ENCODE results near the gene TUBB2A.

The TUBB2A gene

GRCh38 chr6:3196770-3197169 is 39.4 kb upstream of the TUBB2A start:
- no peak overlapping the region for H3K4me2 ChIP-seq
- no peaks in the 10 kb centered on the region for H3K36me3 ChIP-seq (ENCODE audit: insufficient read depth)
- TF ChIP-seq CTCF (conservative IDR thresholded peaks at IDR 0.05; ENCODE audit: low read depth, low read length), result no peak
- no peaks in the 10 kb centered on the region for H3K27me3 ChIP-seq (ENCODE audit: insufficient read depth, low read depth)
- no peak overlapping the region for H3K27ac ChIP-seq
- no peaks in the 10 kb centered on the region for H3K79me2 ChIP-seq (ENCODE audit: insufficient read depth, low read depth)
- H3K4me3 ChIP-seq (IDR thresholded peaks at IDR 0.05; ENCODE audit: insufficient read depth, low read depth, low read length), result no peak overlapping the region
- H3K9ac ChIP-seq, result no peak overlapping the region
- no peaks in the 10 kb centered on the region for H4K20me1 ChIP-seq (ENCODE audit: insufficient read depth)
- no peak overlapping the region for H2AFZ ChIP-seq (ENCODE audit: low read depth)
- H3K4me1 ChIP-seq (ENCODE audit: low read depth, poor library complexity, severe bottlenecking), result no peaks in the 10 kb centered on the region

GRCh38 chr6:3195695-3196497 is 38.6 kb upstream of the TUBB2A start:
- H3K9ac ChIP-seq, result no peak overlapping the region
- no peak overlapping the region for H3K4me3 ChIP-seq (IDR thresholded peaks at IDR 0.05; ENCODE audit: insufficient read depth, low read depth, low read length)
- TF ChIP-seq CTCF (conservative IDR thresholded peaks at IDR 0.05; ENCODE audit: low read depth, low read length), result no peak
- no peaks in the 10 kb centered on the region for H4K20me1 ChIP-seq (ENCODE audit: insufficient read depth)
- no peak overlapping the region for H2AFZ ChIP-seq (ENCODE audit: low read depth)
- H3K27me3 ChIP-seq (ENCODE audit: insufficient read depth, low read depth), result no peaks in the 10 kb centered on the region
- H3K27ac ChIP-seq, result no peak overlapping the region
- no peak overlapping the region for H3K4me2 ChIP-seq
- H3K79me2 ChIP-seq (ENCODE audit: insufficient read depth, low read depth), result no peaks in the 10 kb centered on the region
- no peaks in the 10 kb centered on the region for H3K4me1 ChIP-seq (ENCODE audit: low read depth, poor library complexity, severe bottlenecking)
- no peaks in the 10 kb centered on the region for H3K36me3 ChIP-seq (ENCODE audit: insufficient read depth)

GRCh38 chr6:3195420-3195694 is 38.0 kb upstream of the TUBB2A start:
- no peak overlapping the region for H3K4me2 ChIP-seq

GRCh38 chr6:3194535-3195419 is 37.4 kb upstream of the TUBB2A start:
- Histone ChIP-seq H3K27ac (no peak overlapping the region), H3K36me3 (ENCODE audit: insufficient read depth) (no peaks in the 10 kb centered on the region), H3K79me2 (ENCODE audit: insufficient read depth, low read depth) (no peaks in the 10 kb centered on the region), H3K27me3 (ENCODE audit: insufficient read depth, low read depth) (no peaks in the 10 kb centered on the region; the same call in 1 of the 2 replicates), H4K20me1 (ENCODE audit: insufficient read depth) (no peaks in the 10 kb centered on the region), H3K4me1 (ENCODE audit: low read depth, poor library complexity, severe bottlenecking) (no peaks in the 10 kb centered on the region), H3K9ac (no peak overlapping the region), H2AFZ (ENCODE audit: low read depth) (no peak overlapping the region), H3K4me3 (IDR thresholded peaks at IDR 0.05; ENCODE audit: insufficient read depth, low read depth, low read length) (no peak overlapping the region), H3K4me2 (no peak overlapping the region)
- TF ChIP-seq CTCF (conservative IDR thresholded peaks at IDR 0.05; ENCODE audit: low read depth, low read length), result no peak

More at GRCh38 chr6:3195420-3195694, 38.0 kb upstream of the TUBB2A start:
- Histone ChIP-seq H3K4me3 (IDR thresholded peaks at IDR 0.05; ENCODE audit: insufficient read depth, low read depth, low read length) (no peak overlapping the region), H4K20me1 (ENCODE audit: insufficient read depth) (no peaks in the 10 kb centered on the region), H3K36me3 (ENCODE audit: insufficient read depth) (no peaks in the 10 kb centered on the region), H3K27ac (no peak overlapping the region), H3K4me1 (ENCODE audit: low read depth, poor library complexity, severe bottlenecking) (no peaks in the 10 kb centered on the region), H3K27me3 (ENCODE audit: insufficient read depth, low read depth) (no peaks in the 10 kb centered on the region; the same call in 1 of the 2 replicates), H2AFZ (ENCODE audit: low read depth) (no peak overlapping the region), H3K9ac (no peak overlapping the region), H3K79me2 (ENCODE audit: insufficient read depth, low read depth) (no peaks in the 10 kb centered on the region)
- TF ChIP-seq CTCF (conservative IDR thresholded peaks at IDR 0.05; ENCODE audit: low read depth, low read length), result no peak
